Keratinocyte (primary cell): ENCODE data around the gene KTN1.

Source experiments
- EZH2 ChIP-seq: IDR thresholded peaks from one replicate; pipeline ENCODE4 v1.6.1; 2012; ENCODE audit warnings: inconsistent platforms, mild to moderate bottlenecking, low read length, moderate library complexity
- TF ChIP-seq, protein P1 (sequence below), 3 experiments: IDR thresholded peaks in 1 of 3; conservative IDR thresholded peaks in 1 of 3; optimal IDR thresholded peaks in 1 of 3; 2 replicates in 2 of 3; 3 replicates in 1 of 3; pipeline versions ENCODE3 to v1.5.1; 2011; ENCODE audit warnings: low read length in 3 of 3, mild to moderate bottlenecking in 3 of 3, moderate library complexity in 2 of 3, control low read depth in 1 of 3, inconsistent platforms in 1 of 3; ENCODE audit not compliant: insufficient read depth in 2 of 3; ENCODE audit errors: extremely low read depth in 1 of 3

DNA sequence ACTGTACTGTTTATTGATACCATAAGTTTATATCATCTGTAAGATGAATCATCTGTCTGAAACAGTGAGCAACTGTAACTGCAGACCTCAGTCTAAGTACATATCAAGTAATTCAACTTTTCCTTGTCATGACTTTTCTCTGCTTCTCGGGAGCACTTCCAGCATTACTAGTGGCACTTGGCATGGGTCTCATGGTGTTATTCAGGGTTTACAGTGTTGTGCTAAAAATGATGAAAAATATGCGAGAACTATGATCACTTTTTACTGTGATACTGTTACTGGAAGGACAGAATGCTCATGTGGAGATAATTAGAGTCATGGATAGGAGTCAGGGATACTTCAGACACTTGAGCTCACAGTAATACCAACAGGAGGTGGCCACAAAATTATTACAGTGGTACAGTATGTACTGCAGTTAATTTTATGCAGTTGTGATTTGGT is 8.3 kb downstream of the KTN1 start:
- TF ChIP-seq, protein P1, sequence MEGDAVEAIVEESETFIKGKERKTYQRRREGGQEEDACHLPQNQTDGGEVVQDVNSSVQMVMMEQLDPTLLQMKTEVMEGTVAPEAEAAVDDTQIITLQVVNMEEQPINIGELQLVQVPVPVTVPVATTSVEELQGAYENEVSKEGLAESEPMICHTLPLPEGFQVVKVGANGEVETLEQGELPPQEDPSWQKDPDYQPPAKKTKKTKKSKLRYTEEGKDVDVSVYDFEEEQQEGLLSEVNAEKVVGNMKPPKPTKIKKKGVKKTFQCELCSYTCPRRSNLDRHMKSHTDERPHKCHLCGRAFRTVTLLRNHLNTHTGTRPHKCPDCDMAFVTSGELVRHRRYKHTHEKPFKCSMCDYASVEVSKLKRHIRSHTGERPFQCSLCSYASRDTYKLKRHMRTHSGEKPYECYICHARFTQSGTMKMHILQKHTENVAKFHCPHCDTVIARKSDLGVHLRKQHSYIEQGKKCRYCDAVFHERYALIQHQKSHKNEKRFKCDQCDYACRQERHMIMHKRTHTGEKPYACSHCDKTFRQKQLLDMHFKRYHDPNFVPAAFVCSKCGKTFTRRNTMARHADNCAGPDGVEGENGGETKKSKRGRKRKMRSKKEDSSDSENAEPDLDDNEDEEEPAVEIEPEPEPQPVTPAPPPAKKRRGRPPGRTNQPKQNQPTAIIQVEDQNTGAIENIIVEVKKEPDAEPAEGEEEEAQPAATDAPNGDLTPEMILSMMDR (optimal IDR thresholded peaks at IDR 0.05 in 1 of 3, IDR thresholded peaks at IDR 0.05 in 1 of 3, conservative IDR thresholded peaks at IDR 0.05 in 1 of 3; ENCODE audit: extremely low read depth in 1 of 3, insufficient read depth in 2 of 3, low read length in 3 of 3) = no peak
- no peak for TF ChIP-seq EZH2
